ENCODE results near the gene CDC34. TPM values are rescaled to one million over a fixed set of nuclear protein-coding genes. Genes with fewer than 3 reads are reported as not detected.
A peak's percentile ranks its signal among the peaks of the same experiment; 100 is the strongest.

CDC34 gene
- total and polyA plus RNA-seq, 2 of the 8 experiments (the other 6 are each of a cell fraction or from before 2014, with no cell fraction given) = 95.9 to 129 TPM

DNA sequence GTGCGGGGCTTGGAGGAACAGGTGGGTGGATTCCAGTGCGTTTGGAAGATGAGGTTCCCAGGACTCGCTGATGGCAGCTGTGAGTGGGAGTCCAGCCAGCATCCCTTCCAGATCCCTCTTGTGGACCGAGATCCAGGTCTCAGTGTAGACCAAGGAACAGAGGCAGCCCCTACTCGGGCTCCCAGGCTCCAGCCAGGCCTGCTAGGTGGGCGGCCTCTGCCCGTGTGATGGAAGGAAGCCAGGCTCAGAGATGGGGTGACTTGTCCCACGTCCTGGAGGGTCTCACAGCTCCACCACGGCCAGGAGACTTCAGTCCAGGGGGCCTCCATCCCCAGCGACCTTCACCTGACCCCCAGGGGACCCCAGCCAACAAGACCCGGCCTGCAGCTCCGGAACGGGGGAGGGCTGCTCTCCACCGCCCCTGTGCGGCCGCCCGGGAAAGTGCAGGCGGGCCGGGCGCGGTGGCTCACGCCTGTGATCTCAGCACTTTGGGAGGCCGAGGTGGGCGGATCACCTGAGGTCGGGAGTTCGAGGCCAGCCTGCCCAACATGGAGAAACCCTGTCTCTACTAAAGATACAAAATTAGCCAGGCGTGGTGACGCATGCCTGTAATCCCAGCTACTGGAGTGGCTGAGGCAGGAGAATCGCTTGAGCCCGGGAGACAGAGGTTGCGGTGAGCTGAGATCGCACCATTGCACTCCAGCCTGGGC is 36.0 kb upstream of the CDC34 start:
- Histone ChIP-seq H2BK20ac (ENCODE audit: low read length) (no peak overlapping the region), H3K14ac (ENCODE audit: insufficient read length) (no peak overlapping the region), H4K5ac (ENCODE audit: insufficient read length, low read depth, low read length) (peak overlapping the region; percentile 39), H2BK5ac (ENCODE audit: low read depth, low read length) (peak overlapping the region; percentile 66; the same call in 1 of the 2 replicates), H2AFZ (ENCODE audit: low read length) (no peak overlapping the region), H3K79me2 (ENCODE audit: control insufficient read depth in 1 of 2, insufficient read depth in 2 of 2, low read length in 2 of 2) (no peaks in the 10 kb centered on the region), H2BK120ac (replicated peaks; ENCODE audit: low read depth, low read length) (no peak overlapping the region), H3K4ac (replicated peaks; ENCODE audit: insufficient read length, low read depth, low read length) (no peak overlapping the region), H3K4me1 (replicated peaks in 1 of 4; ENCODE audit: control insufficient read depth in 3 of 4, insufficient read depth in 4 of 4, low read length in 3 of 4) (peaks cover 0 to 13% (median 9%) of the 10 kb centered on the region in 4 experiments; a peak in 5 of 7 replicates), H2BK15ac (ENCODE audit: low read length) (peak overlapping the region; percentile 81; the same call in 1 of the 2 replicates), H3K79me1 (ENCODE audit: low read depth, low read length) (no peaks in the 10 kb centered on the region), H4K91ac (replicated peaks; ENCODE audit: insufficient read length, low read length) (no peak overlapping the region), H4K20me1 (replicated peaks in 1 of 2; ENCODE audit: control insufficient read depth in 1 of 2, insufficient read depth in 2 of 2, low read length in 2 of 2) (peaks cover 0 to 8% of the 10 kb centered on the region in 2 experiments), H3K18ac (ENCODE audit: extremely low read depth, low read length) (peak overlapping the region; percentile 87; the same call in 1 of the 2 replicates), H3K36me3 (ENCODE audit: control insufficient read depth in 2 of 4, insufficient read depth in 4 of 4, low read length in 3 of 4) (peaks cover 0 to 3% (median 0%) of the 10 kb centered on the region in 4 experiments; a peak in 1 of 8 replicates), H3K56ac (replicated peaks; ENCODE audit: insufficient read length, low read depth, low read length) (no peak overlapping the region), H2BK12ac (ENCODE audit: low read depth, low read length) (no peak overlapping the region), H3K4me2 (ENCODE audit: insufficient read depth in 1 of 2, low read depth in 2 of 2, low read length in 2 of 2) (peak overlapping the region; percentile 18 to 60; a peak in 1 of 4 replicates), H3K23ac (ENCODE audit: insufficient read length) (no peak overlapping the region), H3K27ac (ENCODE audit: low read depth, low read length) (no peak overlapping the region), H3K9ac (replicated peaks in 1 of 4; ENCODE audit: extremely low read depth in 1 of 4, low read depth in 3 of 4, low read length in 3 of 4) (no peak overlapping the region), H3K23me2 (ENCODE audit: low read depth, low read length) (peaks cover 10% of the 10 kb centered on the region; the same call in 1 of the 2 replicates), H4K8ac (ENCODE audit: extremely low read depth, insufficient read depth, low read length) (peak overlapping the region; percentile 14; the same call in 1 of the 2 replicates), H3K27me3 (replicated peaks in 1 of 4; ENCODE audit: control insufficient read depth in 3 of 4, extremely low read depth in 1 of 4, insufficient read depth in 3 of 4, low read length in 3 of 4) (peaks cover 19 to 26% (median 22%) of the 10 kb centered on the region in 4 experiments), H3K4me3 (ENCODE audit: extremely low read depth in 1 of 4, insufficient read depth in 2 of 4, low read depth in 3 of 4, low read length in 4 of 4) (peak overlapping the region in 1 of 4 experiments; percentile 74; a peak in 2 of 8 replicates), H2AK5ac (ENCODE audit: low read depth, low read length) (0 out of 2 replicates have a peak overlapping the region, but pooled peaks have one; percentile 33), H3K9me3 (ENCODE audit: insufficient read depth in 2 of 2, low read depth in 1 of 2, low read length in 1 of 2) (peaks cover 0 to 2% of the 10 kb centered on the region in 2 experiments; a peak in 1 of 4 replicates)
- WGBS, 2 experiments (ENCODE audit: extremely low coverage in 1 of 2, insufficient coverage in 1 of 2, insufficient read length in 1 of 2, insufficient replicate concordance in 2 of 2, low coverage in 1 of 2, low lambda C conversion rate in 2 of 2, missing lambda C conversion rate in 1 of 2) = 23% methylated on average over 28 of the region's 32 CpGs; no CpG with 5 or more reads in 1 of the 2 experiments
- ChIA-PET POLR2A (ENCODE audit: partially characterized antibody) (interaction anchor here (1.0 to 1.5 kb wide), 4 partner anchors 12 to 147 kb away, joined by 3 to 5 read pairs (median 4); partner anchors contain the start of gene TPGS1), CTCF (ENCODE audit: partially characterized antibody) (interaction anchor here (0.5 to 3.7 kb wide), 19 partner anchors 9 to 386 kb away, joined by 3 to 21 read pairs (median 5); partner anchors contain the start of genes CDC34 and MIER2)
- no peak for FAIRE-seq
- peak in 1 of 2 experiments; percentile 98 for DNase-seq (ENCODE audit: low read depth in 1 of 2, low spot score in 2 of 2)
- TF ChIP-seq RXRA (IDR thresholded peaks at IDR 0.05; ENCODE audit: insufficient read depth, low read depth, low read length) (0 out of 2 replicates have a peak, but pooled peaks have one; percentile 81), BACH1 (IDR thresholded peaks at IDR 0.05; ENCODE audit: low read length) (no peak), RAD21 (IDR thresholded peaks at IDR 0.05 in 1 of 2, conservative IDR thresholded peaks at IDR 0.05 in 1 of 2; ENCODE audit: low read depth in 2 of 2, low read length in 2 of 2) (peak; percentile 46 to 59), KDM1A (IDR thresholded peaks at IDR 0.05; ENCODE audit: borderline replicate concordance, low read length) (peak; percentile 82), FOSL1 (IDR thresholded peaks at IDR 0.05; ENCODE audit: insufficient read depth, low read depth, low read length) (no peak), SP1 (IDR thresholded peaks at IDR 0.05; ENCODE audit: low read depth, low read length) (peak; percentile 66; the same call in 1 of the 2 replicates), ASH2L (IDR thresholded peaks at IDR 0.05; ENCODE audit: low read length) (peak; percentile 42), EGR1 (IDR thresholded peaks at IDR 0.05; ENCODE audit: borderline replicate concordance, low read depth, low read length) (peak; percentile 87; the same call in 1 of the 2 replicates)

All from H1 (cell line).